Measurements from ENCODE around the gene SNTB2.

SNTB2 gene

DNA sequence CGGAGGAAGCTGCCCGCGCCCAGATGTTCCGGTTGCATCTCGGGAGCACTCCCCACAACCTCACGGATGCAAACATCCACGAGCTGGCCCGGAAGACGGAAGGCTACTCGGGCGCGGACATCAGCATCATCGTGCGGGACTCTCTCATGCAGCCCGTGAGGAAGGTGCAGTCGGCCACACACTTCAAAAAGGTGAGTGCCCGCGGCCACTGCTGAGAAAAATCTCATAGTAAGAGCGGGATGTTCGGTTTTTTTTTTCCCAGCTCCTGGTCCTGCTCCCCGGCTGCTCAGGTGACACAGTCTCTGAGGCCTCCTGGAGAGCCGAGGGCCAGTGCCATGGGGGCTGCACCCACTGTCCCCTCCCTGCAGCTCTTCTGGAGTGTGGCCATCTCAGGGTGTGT lies 134.1 kb downstream of the SNTB2 start:
- no peak for DNase-seq

DNA sequence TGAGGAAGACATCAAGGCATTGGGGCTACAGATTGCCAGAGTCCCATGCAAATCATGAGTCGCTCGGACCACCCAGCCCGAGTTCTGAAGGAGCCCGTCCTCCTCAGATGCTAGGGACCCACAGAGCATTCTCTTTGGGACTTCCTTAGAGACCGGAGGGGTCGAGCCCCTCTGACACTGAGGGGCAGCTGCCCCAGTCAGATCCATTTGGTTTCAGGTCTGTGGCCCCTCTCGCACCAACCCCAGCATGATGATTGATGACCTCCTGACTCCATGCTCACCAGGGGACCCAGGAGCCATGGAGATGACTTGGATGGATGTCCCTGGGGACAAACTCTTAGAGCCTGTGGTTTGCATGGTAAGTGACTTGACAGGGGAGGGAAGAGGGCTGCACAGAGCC lies 135.4 kb downstream of the SNTB2 start:
- DNase-seq, result no peak

- no peak for DNase-seq
Measured at GRCh38 chr16:69323415-69323814, 136.5 kb downstream of the SNTB2 start.

- DNase-seq, result no peak
Measured at GRCh38 chr16:69324013-69324531, 137.1 kb downstream of the SNTB2 start.

- DNase-seq, result no peak
Measured at GRCh38 chr16:69324585-69325253, 137.8 kb downstream of the SNTB2 start.

DNA sequence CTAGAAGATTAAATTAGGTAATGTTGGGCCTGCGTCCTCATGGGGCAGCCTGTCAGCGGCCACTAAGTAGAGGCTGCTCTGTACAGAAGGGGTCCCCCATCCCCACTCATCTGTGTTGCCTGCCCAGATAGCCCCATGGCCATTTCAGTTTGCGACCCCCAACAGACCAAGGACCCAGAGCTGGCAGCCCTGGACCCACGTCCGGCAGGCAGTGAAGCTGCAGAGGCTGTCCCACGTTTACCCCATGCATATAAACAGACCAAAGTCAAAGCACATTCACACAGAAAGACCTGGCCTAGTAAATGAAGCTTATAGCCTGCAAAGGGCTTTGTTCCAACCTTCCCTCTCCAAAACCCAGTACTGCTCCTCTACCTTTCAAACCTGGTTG lies 138.8 kb downstream of the SNTB2 start:
- DNase-seq, result no peak

DNA sequence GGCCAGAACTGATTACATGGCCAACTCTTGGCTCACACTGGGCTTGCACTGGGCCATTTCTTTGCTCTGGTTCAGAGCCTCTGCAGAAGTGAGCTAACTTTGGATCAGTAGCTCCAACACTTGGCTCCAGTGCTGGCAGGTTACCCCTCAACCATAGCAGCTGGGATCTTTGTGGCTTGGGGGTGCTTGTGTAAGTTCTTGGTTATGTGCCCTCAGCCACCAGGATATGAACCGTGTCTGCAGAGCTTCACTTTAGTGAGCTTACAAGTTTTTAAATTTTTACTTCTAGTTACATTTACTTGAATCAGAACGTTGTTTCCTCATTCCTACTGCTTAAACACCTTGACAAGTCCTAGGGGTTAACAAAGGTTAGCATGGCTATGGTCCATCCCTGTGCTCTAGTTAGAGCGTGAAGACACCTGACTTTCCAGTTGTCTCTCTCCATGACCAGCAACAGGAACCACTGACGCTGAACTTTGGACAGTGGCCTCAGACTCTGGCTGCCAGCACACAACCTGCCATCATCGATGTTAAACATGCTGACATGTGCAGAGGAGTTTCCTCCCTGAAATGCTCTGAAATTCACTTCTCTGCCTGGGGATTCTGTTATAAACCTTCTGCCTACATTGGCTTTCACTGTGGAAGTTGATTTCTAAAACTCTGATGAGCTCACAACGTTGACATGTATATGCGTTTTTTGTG lies 139.4 kb downstream of the SNTB2 start:
- DNase-seq, result no peak

- DNase-seq, result no peak
Measured at GRCh38 chr16:69327585-69328310, 140.8 kb downstream of the SNTB2 start.

DNA sequence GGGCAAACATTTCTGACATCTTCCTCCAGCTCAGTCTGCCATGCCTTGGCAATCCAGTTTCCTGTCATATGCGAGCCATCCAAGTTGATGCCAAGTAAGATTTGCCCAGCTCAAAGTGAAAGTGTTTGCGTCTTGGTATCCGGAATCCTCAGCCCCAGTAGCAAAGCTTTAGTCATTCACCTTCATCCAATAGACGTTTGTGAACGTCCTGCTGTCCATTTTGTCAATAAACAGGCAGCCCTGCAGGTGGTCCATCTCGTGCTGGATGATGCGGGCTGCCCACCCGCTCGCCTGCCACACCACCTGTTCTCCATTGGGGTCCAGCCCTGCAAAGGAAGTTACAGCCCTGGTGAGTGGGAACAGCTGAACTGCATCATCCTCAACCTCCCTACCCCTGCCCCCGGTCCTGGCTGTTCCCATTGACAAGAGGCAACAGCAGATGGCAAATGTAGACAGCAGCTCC lies 141.9 kb downstream of the SNTB2 start:
- peak; percentile 69 for DNase-seq

DNA sequence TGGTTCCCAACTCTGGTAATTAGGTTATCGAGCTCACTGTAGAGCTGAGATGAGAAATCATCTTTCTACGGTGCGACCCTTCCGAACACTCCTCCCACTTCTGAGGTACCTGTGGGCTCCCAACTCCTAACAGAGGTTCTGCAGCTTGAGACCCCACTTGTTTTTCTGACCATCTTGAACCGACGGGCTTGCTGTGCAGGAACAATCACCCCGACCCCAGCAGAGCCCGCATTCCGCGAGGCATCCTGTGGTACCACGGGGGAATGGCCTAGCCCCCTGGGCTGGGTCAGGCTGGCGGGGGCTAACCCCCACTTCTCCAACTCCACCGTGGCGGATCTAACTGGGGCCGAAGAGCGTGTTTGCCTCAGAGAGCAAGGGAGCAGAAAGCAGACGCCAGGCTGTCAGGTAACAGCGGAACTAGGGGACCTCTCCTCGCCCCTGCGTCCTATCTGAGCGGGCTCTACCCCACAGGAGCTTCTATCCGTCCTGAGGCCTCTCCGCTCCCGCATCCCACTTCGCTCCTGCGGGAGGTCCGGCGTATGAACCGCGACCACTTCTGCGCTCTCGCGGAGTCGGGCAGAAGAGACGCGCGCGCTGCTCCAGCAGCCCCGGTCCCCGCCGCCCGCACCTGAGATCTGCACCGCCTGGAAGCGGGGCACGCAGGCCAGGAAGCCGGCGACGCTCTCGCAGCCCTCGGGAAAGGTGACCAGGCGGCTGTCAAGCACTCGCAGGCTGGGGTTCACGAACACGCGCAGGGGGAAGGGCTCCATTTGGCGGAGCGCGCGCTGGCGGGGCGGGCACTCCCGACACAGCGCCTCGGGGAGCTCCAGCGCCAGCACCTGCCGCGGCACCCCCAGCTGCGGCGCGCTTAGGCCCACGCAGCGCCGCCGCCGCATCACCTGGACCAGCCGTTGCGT lies 142.7 kb downstream of the SNTB2 start:
- DNase-seq, result peak; percentile 54

GRCh38 chr16:69330286-69331109 lies 143.5 kb downstream of the SNTB2 start, which contains the start of gene PDF:
PDF (minus strand) TSS chr16:69330588; CDS start chr16:69330570, 18 bp downstream.
- peak; percentile 93 for DNase-seq

DNA sequence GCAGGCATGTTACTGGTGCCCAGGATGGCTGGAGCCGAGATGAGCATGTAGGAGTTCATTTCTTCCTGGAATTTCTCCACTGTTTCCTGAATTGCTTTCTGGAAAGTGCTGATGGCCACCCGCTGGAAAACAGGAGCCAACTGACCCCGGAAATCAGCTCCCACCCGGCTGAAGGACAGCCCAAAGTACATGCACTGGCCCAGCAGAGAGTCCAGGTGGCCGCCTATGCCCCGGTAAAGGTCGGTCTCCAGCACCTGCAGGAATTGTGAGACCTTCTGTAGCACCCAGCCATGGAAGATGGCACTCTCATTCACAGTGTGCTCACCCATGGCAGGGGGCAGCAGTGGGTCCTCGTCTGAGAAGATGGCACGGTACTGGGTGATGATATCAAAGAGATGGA lies 147.7 kb downstream of the SNTB2 start:
- no peak for DNase-seq

- peak; percentile 70 for DNase-seq
Measured at GRCh38 chr16:69338557-69339288, 151.8 kb downstream of the SNTB2 start.

DNA sequence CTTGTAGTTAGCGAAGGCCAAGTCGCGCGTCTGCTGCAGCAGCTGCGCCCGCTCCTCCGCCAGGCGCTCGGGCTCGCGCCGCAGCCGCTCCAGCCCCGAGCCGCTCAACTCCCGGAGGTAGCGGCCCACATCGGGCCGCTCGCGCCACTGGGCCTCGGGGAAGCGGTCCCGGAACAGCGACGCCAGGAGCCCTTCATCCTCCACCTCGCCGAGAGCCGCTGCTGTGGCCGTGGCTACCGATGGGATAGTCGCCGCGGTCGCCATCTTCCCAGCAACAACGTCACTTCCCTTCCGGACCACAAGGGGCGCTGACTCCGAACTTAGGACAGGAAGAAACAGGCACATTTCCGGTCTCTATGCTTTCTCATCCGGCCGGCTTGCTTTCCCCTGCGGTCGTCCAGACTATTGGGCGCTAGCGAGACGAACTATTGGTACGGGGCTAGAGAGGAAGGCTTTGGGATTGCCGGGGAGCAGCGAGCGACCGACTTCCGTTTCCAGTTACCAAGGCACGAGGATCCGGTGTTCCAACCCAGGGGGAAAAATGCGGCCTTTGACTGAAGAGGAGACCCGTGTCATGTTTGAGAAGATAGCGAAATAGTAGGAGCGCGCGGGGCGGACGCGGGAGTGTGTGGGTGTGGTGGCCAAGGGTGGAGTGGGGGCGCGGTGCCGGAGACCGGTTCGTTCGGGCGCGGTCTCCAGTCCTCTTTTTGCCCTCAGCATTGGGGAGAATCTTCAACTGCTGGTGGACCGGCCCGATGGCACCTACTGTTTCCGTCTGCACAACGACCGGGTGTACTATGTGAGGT lies 152.5 kb downstream of the SNTB2 start, which contains the start of the genes COG8 and NIP7:
Gene COG8 (minus strand): TSS at position 276 of the 806 bp plus-strand sequence. CDS start 12 bp downstream, at position 264.
Gene NIP7 (plus strand): TSS at position 484 of the 806 bp plus-strand sequence. CDS start 58 bp downstream, at position 542.
- peak; percentile 97 for DNase-seq

- peak; percentile 29 for DNase-seq
Measured at GRCh38 chr16:69340095-69340644, 153.2 kb downstream of the SNTB2 start.

DNA sequence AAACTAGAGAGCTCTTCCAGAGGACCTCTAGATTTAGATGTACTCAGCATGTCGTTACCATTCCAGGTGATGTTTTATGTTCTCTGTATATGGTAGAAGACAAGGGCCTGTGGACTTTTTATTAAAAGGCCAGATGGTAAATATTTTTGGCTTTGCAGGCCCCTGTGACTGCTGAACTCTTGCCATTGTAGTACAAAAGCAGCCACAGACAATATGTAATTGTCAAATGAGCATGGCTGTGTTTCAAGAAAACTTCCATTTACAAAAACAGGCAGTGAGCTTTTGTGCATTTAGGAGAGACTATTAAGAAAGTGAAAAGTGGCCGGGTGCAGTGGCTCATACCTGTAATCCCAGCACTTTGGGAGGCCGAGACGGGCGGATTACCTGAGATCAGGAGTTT lies 157.2 kb downstream of the SNTB2 start:
- DNase-seq, result no peak

DNA sequence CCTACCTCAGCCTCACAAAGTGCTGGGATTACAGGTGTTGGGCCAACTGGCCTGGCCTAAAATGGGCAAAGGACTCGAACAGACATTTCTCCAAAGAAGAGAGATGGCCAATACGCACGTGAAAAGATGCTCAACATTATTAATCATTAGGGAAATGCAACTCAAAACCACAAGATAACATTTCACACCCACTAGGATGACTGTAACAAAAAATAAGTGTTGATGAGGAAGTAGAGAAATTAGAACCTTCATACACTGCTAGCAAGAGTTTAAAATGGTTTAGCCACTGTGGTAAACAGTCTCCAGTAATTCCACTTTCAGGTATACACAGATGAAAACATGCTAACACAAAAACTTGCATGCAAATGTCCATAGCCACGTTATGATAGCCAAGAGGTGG lies 159.0 kb downstream of the SNTB2 start:
- DNase-seq, result no peak

- no peak for DNase-seq
Measured at GRCh38 chr16:69346683-69347082, 159.7 kb downstream of the SNTB2 start.

GRCh38 chr16:69348222-69348621 lies 161.3 kb downstream of the SNTB2 start:
- DNase-seq, result no peak
